GM19468 (cell line): ENCODE results near the gene HCN4.

Experiments used
- ATAC-seq: cut with Tn5 transposase; IDR thresholded peaks from one replicate; pipeline ENCODE4 v1.9.1; 2021; ENCODE audit warnings: mild to moderate bottlenecking, moderate library complexity, moderate number of reproducible peaks; ENCODE audit not compliant: unreplicated experiment; ENCODE audit errors: extremely low read depth

HCN4 gene

DNA sequence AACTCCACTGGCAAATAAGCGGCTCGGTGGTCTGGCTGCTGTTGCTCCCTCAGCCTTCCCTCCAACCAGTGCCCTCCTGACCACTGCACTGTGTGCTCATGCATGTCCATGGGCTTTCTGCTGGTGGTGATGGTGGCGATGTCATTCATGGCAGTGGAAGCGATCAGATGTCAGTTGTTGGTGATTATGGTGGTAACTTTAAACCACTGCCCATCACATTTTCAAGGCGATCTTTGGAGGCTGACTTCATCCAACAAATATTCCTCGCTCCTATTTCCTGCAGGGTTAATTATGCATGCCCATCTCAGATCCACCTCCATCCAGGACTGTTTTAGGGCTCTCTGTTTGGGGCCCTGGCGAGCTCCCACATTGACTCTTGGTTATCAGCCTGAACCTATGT lies 13.4 kb upstream of the HCN4 start:
- ATAC-seq = no peak

DNA sequence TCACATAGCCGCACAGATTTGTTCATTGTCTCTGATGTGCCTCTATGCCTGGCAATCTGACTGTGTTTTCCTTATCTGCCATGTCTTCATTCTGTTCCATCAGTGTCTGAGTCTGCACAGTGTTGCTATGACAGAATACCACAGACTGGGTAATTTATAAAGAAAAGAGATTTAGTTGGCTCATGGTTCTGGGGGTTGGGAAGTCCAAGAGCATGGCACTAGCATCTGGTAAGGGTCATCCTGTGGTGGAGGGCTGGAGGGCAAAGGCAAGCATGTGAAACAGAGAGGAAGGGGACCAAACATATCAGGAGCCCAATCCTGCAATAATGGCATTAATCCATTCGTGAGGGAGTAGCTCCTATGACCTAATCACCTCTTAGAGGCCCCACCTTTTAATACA lies 11.9 kb upstream of the HCN4 start:
- no peak for ATAC-seq

DNA sequence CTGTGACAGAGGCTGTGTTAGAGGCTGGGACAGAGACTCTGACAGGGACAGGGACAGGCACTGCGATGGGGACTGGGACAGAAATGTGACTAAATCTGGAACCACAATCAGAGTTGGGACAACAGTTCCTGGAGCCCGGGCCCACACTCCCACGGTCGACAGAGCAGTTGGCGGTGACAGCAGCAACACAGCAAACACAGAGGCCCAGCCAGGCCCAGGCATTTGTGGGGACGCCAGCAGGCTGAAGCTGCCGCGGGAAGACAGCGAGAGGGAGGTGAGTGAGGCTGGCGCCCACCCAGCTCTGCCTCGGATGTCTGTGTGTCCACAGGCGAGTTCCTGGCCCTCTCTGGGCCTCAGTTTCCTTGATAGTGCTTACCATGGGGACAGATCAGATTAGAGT lies 9.3 kb upstream of the HCN4 start:
- no peak for ATAC-seq

DNA sequence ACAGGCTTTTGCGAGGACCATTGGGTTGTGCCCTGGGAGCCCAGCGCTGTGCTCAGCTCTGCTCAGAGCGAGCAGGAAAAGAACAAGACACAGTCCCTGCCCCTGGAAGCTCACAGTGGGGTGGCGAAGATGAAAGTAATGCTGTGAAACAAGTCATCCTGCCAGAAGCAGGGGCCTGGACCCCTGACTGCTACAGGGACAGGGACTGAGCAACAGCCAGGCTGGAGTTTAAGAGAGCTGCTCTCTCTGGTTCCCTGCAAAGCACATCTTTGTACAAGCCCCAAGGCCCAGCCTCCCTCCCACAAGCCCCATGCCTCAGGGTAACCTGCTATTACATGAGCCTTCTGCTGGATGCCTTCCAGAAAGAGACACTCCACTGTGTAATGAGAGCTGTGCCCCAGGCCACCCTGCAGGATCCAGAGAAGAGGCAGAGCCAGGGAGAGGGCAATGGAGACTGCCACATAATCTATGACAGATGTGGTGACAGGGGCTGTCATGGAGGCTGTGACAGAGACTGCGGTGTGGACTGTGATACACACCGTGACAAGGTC lies 7.1 kb upstream of the HCN4 start:
- no peak for ATAC-seq

DNA sequence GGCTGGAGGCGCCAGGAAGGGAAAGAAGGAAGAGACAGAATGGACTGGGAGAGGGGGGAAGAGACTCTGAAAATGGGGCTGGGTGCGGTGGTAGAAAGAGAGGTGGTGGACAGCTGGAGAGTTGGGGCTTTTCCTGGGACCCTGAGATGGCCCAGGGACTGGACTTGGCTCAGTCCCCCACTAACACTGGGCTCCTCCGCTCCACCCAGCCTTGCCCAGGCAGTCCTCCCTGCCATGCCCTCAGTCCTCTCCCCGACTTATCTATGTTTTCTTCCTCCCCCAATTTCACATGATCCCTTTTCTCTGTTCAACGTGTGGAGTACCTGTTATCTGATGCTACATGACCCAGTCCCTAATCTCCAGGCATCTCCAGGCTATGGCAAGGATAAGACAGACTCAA lies 6.3 kb upstream of the HCN4 start:
- no peak for ATAC-seq

DNA sequence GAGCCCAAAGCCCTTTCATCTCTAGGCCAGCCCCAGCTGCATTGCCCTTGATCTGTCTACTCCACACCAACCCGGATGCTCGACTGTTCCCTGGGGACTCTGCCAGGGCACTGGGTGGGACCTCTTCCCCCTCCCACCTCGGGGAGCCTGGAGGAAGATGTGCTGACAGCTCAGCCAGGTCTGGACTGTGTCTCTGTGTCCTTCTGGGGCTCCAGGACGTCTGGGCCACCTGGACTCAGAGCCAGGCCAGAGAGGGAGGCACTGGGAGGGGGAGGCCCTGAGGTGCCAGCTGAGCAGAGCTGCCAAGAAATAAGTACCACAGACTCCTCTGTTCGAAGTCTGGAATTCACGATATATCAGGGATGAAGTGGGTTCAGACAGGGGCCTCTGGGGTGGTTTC lies 5.8 kb upstream of the HCN4 start:
- no peak for ATAC-seq

DNA sequence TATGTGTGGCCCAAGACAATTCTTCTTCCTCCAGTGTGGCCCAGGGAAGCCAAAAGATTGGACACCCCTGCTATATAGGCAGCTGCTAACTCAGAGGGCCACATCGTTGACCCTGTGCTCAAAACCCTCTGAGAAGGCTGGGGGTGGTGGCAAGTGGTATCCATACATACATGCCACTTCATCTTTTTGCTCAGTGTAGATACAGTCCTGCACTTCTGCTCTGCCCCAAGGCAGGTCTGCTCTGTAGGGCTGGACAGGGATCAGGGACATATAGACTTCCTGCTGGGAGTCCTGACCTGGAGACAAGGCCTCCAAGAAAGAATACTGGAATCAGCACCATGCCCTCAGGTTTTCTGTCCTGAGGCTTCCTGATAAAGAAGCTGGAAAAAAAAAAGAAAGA lies 4.5 kb upstream of the HCN4 start:
- no peak for ATAC-seq

DNA sequence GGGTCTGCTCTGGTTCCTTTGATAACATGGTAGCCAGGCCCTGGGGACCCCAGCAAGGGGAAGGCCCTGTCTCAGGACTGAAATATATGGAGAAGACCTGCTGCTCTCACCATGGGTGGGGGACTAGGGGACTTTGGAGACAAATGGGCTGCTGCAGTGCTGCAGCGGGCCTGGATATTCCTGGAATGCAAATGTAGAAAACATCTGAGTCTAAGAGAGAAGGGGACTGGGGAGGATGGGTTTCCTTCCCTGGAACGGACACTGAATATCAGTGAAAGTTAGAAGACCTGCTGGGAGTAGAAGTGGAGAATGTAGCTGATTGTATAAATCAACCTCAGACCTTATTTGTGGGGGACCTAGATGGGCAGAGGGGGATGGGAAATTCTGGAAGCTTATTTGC lies 3.1 kb upstream of the HCN4 start:
- no peak for ATAC-seq

DNA sequence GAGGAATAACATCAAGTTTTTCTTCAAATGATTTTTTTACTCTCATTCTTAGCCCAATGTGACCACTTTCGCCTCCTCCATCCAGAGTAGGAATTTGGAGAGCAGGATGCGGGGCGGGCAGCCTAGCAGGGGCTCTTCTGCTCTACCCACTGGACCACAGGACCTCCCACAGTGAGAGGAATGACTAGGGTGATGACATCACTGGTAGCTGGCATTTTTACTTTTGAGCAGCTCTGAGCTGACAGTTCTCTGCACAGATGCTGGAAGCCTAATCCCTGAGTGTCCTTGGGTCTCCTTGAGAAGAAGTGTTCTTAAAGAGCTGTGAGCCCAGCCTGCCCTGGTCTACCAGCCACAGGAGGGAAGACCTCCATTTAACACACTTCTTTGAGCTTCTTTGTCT lies 1.4 kb upstream of the HCN4 start:
- ATAC-seq = no peak

DNA sequence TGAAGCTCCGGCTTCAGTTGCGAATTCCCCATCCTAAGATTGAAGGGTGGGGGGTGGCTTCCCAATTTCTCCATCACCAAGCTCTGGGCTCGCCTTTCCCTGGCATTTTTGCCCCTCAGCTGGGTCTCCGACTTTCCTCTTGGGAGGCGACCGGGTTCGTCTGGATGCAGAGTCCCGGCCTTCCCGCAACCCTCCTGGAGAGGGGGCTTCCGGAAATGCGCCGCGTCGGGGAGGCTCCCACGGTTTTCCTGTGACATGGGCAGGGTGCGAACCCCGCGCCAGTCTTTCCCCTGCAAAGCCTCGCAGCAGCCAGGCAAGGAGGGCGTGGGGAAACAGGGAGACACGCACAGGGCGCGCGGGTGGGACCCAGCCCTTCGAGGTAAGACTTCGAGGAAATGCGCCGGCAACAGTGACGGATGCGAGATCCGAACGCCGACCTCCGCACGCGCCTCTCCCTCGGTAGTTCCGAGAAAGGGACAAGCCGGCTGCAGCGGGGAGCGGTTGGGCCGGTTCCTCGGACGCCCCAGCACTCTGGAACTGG lies 466 bp upstream of the HCN4 start:
- ATAC-seq = no peak

DNA sequence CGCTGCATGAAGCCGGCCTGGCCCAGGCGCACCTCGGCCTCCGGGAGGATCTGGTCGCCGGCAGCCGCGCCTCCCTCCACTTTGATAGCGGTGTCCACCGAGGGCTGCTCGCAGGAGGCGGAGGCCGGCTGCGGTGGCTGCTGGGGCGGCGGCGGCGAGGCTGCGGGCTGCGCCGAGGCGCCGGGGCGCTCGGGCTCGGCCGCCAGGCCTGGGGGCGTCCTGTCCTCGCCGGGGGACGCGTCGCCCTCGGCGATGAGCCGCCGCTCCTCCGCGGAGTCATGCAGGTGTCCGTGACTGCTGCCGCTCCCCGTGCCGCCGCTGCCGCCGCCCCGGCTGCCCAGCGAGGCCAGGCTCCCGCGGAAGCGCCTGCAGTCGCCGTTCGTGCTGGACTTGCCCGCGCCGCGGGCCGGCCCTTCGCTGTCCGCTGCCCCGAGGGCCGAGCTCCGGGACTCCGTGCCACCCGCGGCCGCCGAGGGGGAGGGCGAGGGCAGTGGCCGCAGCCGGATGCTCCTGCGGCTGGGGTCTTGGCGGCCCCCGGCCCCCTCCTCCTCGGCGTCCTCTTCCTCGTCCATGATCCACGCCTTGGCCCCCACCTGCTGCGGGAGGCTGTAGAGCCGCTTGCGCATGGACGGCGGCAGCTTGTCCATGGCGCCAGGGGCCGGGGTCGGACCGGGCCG lies 996 bp downstream of the HCN4 start:
- no peak for ATAC-seq

DNA sequence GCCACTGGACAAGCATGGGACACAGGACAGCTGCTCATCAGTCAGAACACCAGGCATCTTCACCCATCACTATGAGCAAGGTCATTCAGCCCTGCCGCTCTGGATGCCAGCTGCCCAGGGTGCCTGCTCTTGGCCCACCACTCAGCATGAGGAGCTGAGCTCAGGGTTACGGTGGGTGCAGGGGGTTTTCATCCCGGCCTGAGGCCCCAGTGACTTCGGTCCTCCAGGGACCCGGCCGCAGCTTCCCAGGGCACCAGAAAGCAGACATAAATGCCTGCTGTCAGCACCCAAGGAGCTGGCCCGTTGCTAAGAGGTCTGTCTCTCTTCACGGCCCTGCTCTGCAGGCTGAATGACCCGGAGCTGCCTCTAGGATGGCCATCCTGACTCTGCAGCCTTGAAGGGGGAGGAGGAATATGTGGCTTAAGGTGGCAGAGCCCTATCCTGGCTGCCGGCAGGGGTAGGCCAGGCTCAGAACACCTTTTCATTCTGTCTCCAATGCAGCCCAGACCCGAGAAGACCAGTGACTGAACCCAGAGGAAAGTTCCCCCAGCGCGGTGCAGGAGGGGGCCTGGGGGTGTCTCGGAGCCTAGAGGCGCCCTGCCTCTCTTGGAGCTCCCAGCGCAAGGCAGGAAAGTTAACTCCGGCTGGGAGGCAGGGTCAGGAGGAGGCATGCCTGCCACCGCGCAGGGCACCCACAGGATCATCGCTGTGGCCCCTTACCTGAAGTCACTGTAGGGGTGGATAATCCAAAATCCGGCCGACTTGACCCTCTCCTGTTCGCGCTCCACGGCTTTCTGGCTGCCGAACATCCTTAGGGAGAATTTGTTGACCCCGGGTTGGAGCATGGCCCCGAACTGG lies 1.8 kb downstream of the HCN4 start:
- no peak for ATAC-seq

DNA sequence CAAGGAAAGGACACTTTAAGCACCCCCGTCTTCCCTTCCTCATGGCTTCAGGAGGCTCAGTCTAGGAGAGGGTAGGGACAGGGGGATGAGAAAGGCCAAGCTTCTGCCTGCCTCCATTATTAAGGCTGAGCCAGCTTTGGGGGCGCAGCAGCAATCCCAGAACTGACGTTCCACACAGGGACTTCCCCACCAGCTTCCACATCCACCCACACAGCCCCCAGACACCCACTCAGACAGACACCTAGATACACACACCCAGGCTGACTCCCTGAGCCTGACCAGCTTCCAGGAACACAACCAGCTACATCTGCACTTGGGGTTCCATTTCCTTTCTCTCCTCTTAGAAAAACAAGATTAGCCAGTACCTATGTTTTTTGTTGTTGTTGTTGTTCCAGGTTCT lies 4.7 kb downstream of the HCN4 start:
- ATAC-seq = no peak

DNA sequence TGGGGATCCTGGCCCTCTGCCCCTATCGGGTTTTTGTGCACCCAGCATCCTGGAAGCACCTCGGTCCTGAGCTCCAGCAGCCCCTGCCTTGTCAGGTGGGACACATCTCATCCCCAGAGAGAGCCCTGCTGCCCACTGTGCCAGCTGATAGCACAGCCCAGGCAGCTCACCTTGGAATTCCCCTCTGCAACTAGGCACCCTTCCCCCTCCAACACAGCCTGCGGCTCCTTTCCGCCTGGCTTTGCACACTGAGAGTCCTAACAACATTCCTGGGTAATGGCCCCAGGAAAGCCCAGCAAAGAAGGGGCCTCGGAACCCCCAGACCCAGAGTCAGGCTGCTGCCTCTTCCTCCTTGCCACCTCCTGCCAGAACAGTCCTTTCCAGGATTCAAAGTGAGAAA lies 5.9 kb downstream of the HCN4 start:
- no peak for ATAC-seq

DNA sequence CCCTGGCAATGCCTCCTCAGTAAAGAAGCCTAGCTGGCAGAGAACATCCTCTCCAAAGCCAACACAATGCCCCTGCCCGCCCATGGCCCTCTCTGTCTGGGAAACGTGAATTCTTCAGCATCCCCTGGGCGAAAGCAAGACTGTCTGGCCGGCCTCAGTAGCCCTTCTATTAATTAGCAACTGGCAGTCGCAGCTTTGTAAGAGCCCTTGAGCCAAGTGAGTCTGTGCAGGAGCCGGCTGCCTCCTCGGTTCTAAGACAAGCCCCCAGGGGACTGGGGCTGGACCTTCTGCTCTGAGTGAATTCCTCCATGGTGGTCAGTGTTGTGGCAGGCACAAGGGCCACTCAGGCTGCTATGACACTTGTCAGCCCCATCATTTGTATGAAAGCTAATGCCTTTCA lies 7.4 kb downstream of the HCN4 start:
- no peak for ATAC-seq

DNA sequence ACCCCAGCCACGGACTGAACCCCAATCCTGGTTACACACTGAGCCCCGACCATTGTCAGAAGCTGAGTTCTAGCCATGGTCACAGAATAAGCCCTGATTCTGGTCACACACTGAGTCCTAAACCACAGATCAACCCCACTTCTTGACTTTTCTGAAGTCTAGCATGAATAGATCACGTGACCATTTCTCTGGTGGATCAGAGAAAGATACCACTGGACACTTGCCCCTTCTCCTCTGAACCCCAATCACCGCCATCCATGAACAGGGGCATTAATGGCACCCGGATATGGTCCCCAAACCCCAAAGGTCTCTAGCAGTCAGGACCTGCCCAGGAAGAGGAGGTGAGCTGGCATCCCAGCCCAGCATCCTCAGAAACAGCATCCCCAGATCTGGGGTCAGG lies 9.1 kb downstream of the HCN4 start:
- ATAC-seq = no peak

DNA sequence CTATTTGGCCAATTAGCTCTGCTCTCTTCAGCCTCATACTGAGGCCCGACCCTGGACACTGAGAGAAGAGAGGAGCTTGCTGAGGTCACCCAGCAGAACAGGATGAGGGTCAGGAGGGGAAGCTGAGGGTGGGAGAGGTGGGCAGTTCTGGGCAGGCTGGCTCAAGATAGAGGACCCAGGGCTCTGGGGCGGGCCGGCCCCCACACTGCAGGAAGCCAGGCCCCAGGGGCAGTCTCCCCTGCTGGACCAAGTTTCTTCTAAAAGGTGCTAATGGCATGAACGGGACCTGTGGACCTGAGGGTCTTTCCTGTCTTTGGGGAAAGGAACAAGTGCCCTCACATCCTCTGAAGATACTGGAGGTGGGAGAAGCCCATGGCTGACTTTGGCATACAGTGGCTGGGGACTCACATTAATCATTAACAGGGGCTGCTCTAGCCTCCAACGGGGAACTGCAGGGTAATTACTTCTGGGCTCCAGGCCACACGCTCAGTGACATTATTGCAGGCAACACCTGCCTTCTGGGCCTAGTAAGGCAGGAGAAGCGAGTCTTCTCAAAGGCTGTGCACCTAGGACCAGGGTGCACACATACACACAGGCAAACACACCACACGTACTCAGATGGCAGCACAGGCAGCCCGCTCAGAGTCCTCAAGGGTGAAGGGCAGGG lies 10.6 kb downstream of the HCN4 start:
- no peak for ATAC-seq

DNA sequence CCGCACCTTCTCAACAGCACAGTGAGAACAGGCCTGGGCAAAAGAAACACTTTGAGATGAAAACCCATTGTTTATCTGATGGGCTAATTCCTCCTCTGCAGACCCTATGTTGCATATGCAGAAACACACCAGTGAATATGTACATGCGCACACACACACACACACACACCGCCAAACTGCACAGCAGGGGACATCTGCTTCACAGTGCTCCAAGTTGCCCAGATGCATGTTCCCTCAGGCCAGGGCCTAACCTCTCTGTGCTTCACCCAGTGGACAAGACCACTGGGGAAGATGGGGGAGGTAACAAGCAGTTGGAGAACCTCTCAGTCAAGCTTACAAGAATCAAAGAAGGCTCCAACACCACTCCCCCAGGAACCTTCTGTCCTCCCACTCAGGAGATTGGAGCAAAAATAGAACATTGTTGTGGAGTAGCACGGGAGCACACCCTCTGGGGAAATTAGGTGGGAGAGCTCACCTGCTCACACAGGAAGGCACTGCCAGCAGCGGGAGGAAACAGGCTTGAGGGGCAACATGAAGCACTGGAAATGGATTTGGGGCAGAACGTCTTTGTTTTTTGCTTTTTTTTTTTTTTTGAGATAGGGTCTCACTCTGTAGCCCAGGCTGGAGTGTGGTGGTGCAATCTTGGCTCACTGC lies 13.0 kb downstream of the HCN4 start:
- ATAC-seq = no peak

DNA sequence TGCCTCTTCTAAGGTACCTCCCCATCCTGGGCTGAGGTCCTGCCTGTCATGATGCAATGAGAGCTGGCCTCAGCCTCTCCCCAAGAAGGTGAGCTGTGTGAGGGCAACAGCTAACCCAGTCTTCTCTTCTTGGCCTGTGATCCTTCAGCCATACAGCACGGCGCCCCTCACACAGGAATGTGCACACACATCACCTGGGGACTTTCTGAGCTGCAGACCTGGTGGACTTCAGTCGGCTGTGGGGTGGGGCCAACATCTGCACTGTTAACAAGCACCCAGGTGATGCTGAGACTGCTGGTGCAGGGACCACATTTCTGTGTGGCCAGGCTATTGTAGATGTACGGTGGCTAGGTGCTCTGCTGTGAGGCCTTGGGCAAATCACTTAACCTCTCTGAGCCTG lies 14.5 kb downstream of the HCN4 start:
- ATAC-seq = no peak

DNA sequence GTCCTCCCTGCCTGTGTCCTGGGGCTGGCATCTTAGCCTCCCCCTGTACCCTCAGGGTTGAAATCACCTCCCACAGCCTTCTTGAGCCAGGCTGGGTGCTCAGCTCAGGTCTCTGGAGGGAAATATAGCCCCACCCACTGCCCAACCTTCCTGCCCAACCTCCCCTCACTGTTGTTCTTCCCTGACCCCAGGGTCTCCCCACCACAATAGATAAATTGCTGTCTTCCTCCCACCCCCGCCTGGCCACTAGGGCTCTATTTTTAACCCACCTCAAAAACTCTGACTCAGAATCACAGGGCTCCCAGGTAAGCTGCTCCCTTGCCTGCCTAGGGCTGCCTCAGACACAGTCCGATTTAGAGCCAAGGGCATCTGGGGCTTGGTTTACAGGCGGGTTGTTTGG lies 15.0 kb downstream of the HCN4 start:
- ATAC-seq = no peak
